Fibroblast of the aortic adventitia (primary cell): ENCODE results near the gene MLC1. TPM values are rescaled to one million over a fixed set of nuclear protein-coding genes. Genes with fewer than 3 reads are reported as not detected.
A peak's percentile ranks its signal among the peaks of the same experiment; 100 is the strongest.

ENCODE experiments used
- DNase-seq: peaks from one replicate; pipeline ENCODE4 v3.0.0-alpha.2; 2010; ENCODE audit warnings: low read depth
- H3K4me3 ChIP-seq: 2 replicates; pipeline ENCODE4 v1.5.1; 2011; ENCODE audit warnings: low read depth, mild to moderate bottlenecking, control low read depth, low read length, moderate library complexity
- CTCF ChIP-seq: IDR thresholded peaks from 2 replicates; pipeline ENCODE4 v1.5.1; 2011; ENCODE audit warnings: mild to moderate bottlenecking, low read length, control low read depth, inconsistent platforms; ENCODE audit not compliant: insufficient read depth
- total RNA-seq: library from RNA; depleted of rRNA; stranded (reverse); fragments of >200 nt; gene quantifications from 2 replicates; pipeline ENCODE4 v1.2.3, GENCODE V29; 2012; ENCODE audit warnings: low replicate concordance

The MLC1 gene
- total RNA-seq, 1 donor: 0.09 TPM

GRCh38 chr22:50121202-50121740 is 36.0 kb upstream of the MLC1 start:
- no peak overlapping the region for H3K4me3 ChIP-seq
- DNase-seq: no peak
- TF ChIP-seq CTCF: no peak

- no peak overlapping the region for H3K4me3 ChIP-seq
- DNase-seq: peak; percentile 82
- no peak for TF ChIP-seq CTCF
Measured at GRCh38 chr22:50119768-50120251, 34.6 kb upstream of the MLC1 start.

GRCh38 chr22:50119169-50119767 is 34.0 kb upstream of the MLC1 start:
- TF ChIP-seq CTCF: no peak
- H3K4me3 ChIP-seq: no peak overlapping the region
- DNase-seq: no peak

GRCh38 chr22:50118557-50119168 is 33.4 kb upstream of the MLC1 start:
- no peak for TF ChIP-seq CTCF
- peak; percentile 100 for DNase-seq
- H3K4me3 ChIP-seq: no peak overlapping the region

GRCh38 chr22:50118129-50118528 is 32.9 kb upstream of the MLC1 start:
- TF ChIP-seq CTCF: no peak
- no peak for DNase-seq

GRCh38 chr22:50117168-50117762 is 32.0 kb upstream of the MLC1 start:
- H3K4me3 ChIP-seq: no peak overlapping the region
- TF ChIP-seq CTCF: no peak
- DNase-seq: no peak

More at GRCh38 chr22:50118129-50118528, 32.9 kb upstream of the MLC1 start:
- no peak overlapping the region for H3K4me3 ChIP-seq
